Measurements from ENCODE around the gene RNU7-1.
A peak's percentile ranks its signal among the peaks of the same experiment; 100 is the strongest.
"Not testable (repeated sequence)": the region's sequence is repeated elsewhere in the genome, so short reads cannot be mapped to it uniquely, and the experiment has no call there.

The RNU7-1 gene

GRCh38 chr12:6903722-6904121, 39.9 kb upstream of the RNU7-1 start:
- no peaks in the 10 kb centered on the region for H3K79me2 ChIP-seq (ENCODE audit: insufficient read depth, low read length)
- no peak for DNase-seq
- H3K27ac ChIP-seq (ENCODE audit: low read length): peak overlapping the region; percentile 79; the same call in 1 of the 2 replicates
- peak overlapping the region; percentile 84 for H3K4me2 ChIP-seq (ENCODE audit: insufficient read depth, low read length)
- H3K27me3 ChIP-seq (ENCODE audit: insufficient read depth, low read length, poor library complexity): no peaks in the 10 kb centered on the region
- peaks cover 21% of the 10 kb centered on the region for H3K4me1 ChIP-seq (ENCODE audit: insufficient read depth, low read length)
- ATAC-seq (ENCODE audit: insufficient read depth, low read depth): no peak
- peaks cover 10% of the 10 kb centered on the region; the same call in 1 of the 2 replicates for H3K36me3 ChIP-seq (ENCODE audit: insufficient read depth, low read length)
- H3K9me3 ChIP-seq (ENCODE audit: insufficient read depth, low read length, severe bottlenecking): no peaks in the 10 kb centered on the region
- H4K20me1 ChIP-seq (ENCODE audit: insufficient read depth, low read length): no peaks in the 10 kb centered on the region
- peak overlapping the region in 1 of 2 experiments; percentile 74; a peak in 2 of 4 replicates for H3K4me3 ChIP-seq (ENCODE audit: low read depth in 1 of 2, low read length in 2 of 2)
- H3K9ac ChIP-seq (ENCODE audit: low read depth, low read length): peak overlapping the region; percentile 63; the same call in 1 of the 2 replicates
- no peak for TF ChIP-seq CTCF (IDR thresholded peaks at IDR 0.05; ENCODE audit: borderline replicate concordance, extremely low read depth, low read length, poor library complexity, severe bottlenecking)
- TF ChIP-seq EZH2 (IDR thresholded peaks at IDR 0.05; ENCODE audit: borderline replicate concordance, low read depth, low read length, severe bottlenecking): no peak
- peak overlapping the region; percentile 93 for H2AFZ ChIP-seq (ENCODE audit: low read depth, low read length)

GRCh38 chr12:6904280-6905276, 39.0 kb upstream of the RNU7-1 start, which contains the start of gene LRRC23:
TSS of gene LRRC23 (plus strand) at chr12:6904822. CDS start at chr12:6905634, 812 bp downstream.
- peaks cover 21% of the 10 kb centered on the region for H3K4me1 ChIP-seq (ENCODE audit: insufficient read depth, low read length)
- peak within 1 kb of the TSS; percentile 79 for H3K27ac ChIP-seq (ENCODE audit: low read length)
- H3K9me3 ChIP-seq (ENCODE audit: insufficient read depth, low read length, severe bottlenecking): no peaks in the 10 kb centered on the region
- H3K27me3 ChIP-seq (ENCODE audit: insufficient read depth, low read length, poor library complexity): no peaks in the 10 kb centered on the region
- DNase-seq (peak; percentile 97), ATAC-seq (ENCODE audit: insufficient read depth, low read depth) (peak; percentile 98)
- TF ChIP-seq CTCF (IDR thresholded peaks at IDR 0.05; ENCODE audit: borderline replicate concordance, extremely low read depth, low read length, poor library complexity, severe bottlenecking) (no peak), EZH2 (IDR thresholded peaks at IDR 0.05; ENCODE audit: borderline replicate concordance, low read depth, low read length, severe bottlenecking) (no peak)
- no peaks in the 10 kb centered on the region for H4K20me1 ChIP-seq (ENCODE audit: insufficient read depth, low read length)
- peak within 1 kb of the TSS; percentile 52 to 74 for H3K4me3 ChIP-seq (ENCODE audit: low read depth in 1 of 2, low read length in 2 of 2)
- peaks cover 10% of the 10 kb centered on the region; the same call in 1 of the 2 replicates for H3K36me3 ChIP-seq (ENCODE audit: insufficient read depth, low read length)
- peak within 1 kb of the TSS; percentile 63 for H3K9ac ChIP-seq (ENCODE audit: low read depth, low read length)
- no peaks in the 10 kb centered on the region for H3K79me2 ChIP-seq (ENCODE audit: insufficient read depth, low read length)
- H2AFZ ChIP-seq (ENCODE audit: low read depth, low read length): peak within 1 kb of the TSS; percentile 93
- peak within 1 kb of the TSS; percentile 84 for H3K4me2 ChIP-seq (ENCODE audit: insufficient read depth, low read length)

GRCh38 chr12:6905414-6906040, 38.1 kb upstream of the RNU7-1 start:
- DNase-seq: no peak
- Histone ChIP-seq H3K79me2 (ENCODE audit: insufficient read depth, low read length) (no peaks in the 10 kb centered on the region), H3K4me3 (ENCODE audit: low read depth in 1 of 2, low read length in 2 of 2) (peak overlapping the region; percentile 52 to 74; a peak in 3 of 4 replicates), H3K4me2 (ENCODE audit: insufficient read depth, low read length) (peak overlapping the region; percentile 84), H3K9ac (ENCODE audit: low read depth, low read length) (peak overlapping the region; percentile 63), H3K9me3 (ENCODE audit: insufficient read depth, low read length, severe bottlenecking) (no peaks in the 10 kb centered on the region), H4K20me1 (ENCODE audit: insufficient read depth, low read length) (no peaks in the 10 kb centered on the region), H3K27me3 (ENCODE audit: insufficient read depth, low read length, poor library complexity) (no peaks in the 10 kb centered on the region), H3K4me1 (ENCODE audit: insufficient read depth, low read length) (peaks cover 21% of the 10 kb centered on the region), H3K36me3 (ENCODE audit: insufficient read depth, low read length) (peaks cover 10% of the 10 kb centered on the region; the same call in 1 of the 2 replicates), H3K27ac (ENCODE audit: low read length) (peak overlapping the region; percentile 79; the same call in 1 of the 2 replicates), H2AFZ (ENCODE audit: low read depth, low read length) (no peak overlapping the region)
- TF ChIP-seq EZH2 (IDR thresholded peaks at IDR 0.05; ENCODE audit: borderline replicate concordance, low read depth, low read length, severe bottlenecking) (no peak), CTCF (IDR thresholded peaks at IDR 0.05; ENCODE audit: borderline replicate concordance, extremely low read depth, low read length, poor library complexity, severe bottlenecking) (no peak)
- no peak for ATAC-seq (ENCODE audit: insufficient read depth, low read depth)

GRCh38 chr12:6908141-6908540, 35.5 kb upstream of the RNU7-1 start:
- not testable (repeated sequence) for H3K9me3 ChIP-seq (ENCODE audit: insufficient read depth, low read length, severe bottlenecking); ATAC-seq (ENCODE audit: insufficient read depth, low read depth); H3K27me3 ChIP-seq (ENCODE audit: insufficient read depth, low read length, poor library complexity); H4K20me1 ChIP-seq (ENCODE audit: insufficient read depth, low read length); H3K9ac ChIP-seq (ENCODE audit: low read depth, low read length); H3K79me2 ChIP-seq (ENCODE audit: insufficient read depth, low read length); H3K27ac ChIP-seq (ENCODE audit: low read length); H3K4me3 ChIP-seq (ENCODE audit: low read depth in 1 of 2, low read length in 2 of 2); H3K4me2 ChIP-seq (ENCODE audit: insufficient read depth, low read length); DNase-seq; H2AFZ ChIP-seq (ENCODE audit: low read depth, low read length)
- H3K36me3 ChIP-seq (ENCODE audit: insufficient read depth, low read length): peaks cover 10% of the 10 kb centered on the region; the same call in 1 of the 2 replicates
- peaks cover 25% of the 10 kb centered on the region for H3K4me1 ChIP-seq (ENCODE audit: insufficient read depth, low read length)
